Endothelial cell of umbilical vein (primary cell): Measurements from ENCODE around the gene ZBTB21. TPM values are rescaled to one million over a fixed set of nuclear protein-coding genes. Genes with fewer than 3 reads are reported as not detected.

ENCODE experiments used
- BruUV-seq: library from RNA; stranded (reverse); fragments of 400-500 nt; replicated peaks from 2 replicates; lab custom pipeline; 2021; lab: Mats Ljungman, UMichigan
- CTCF ChIA-PET: fragments of 300-600, 350-600 bp; sonication (Branson Sonifier 250); formaldehyde crosslinking; loops from one replicate; lab custom pipeline; 2021; ENCODE audit warnings: antibody characterized with exemption, inconsistent platforms; lab: Charles Lee
- POLR2A ChIA-PET: fragments of 300-600, 350-600 bp; sonication (Branson Sonifier 250); formaldehyde crosslinking; loops from one replicate; lab custom pipeline; 2021; ENCODE audit warnings: antibody characterized with exemption, inconsistent platforms; lab: Charles Lee
- DNase-seq: peaks from one replicate; pipeline ENCODE4 v3.0.0-alpha.2; 2011; ENCODE audit warnings: low read depth, low spot score
- FAIRE-seq: peaks from 2 replicates; lab custom pipeline; 2011; peaks lifted over from hg19 to GRCh38; lab: Jason Lieb, UNC
- H2AFZ ChIP-seq: 2 replicates; pipeline ENCODE4 v1.6.0; 2012; ENCODE audit warnings: low read depth, low read length, control low read depth, inconsistent platforms
- H3K27ac ChIP-seq: 2 replicates; pipeline ENCODE4 v1.5.1; 2011; ENCODE audit warnings: low read depth, mild to moderate bottlenecking, control low read depth, low read length, moderate library complexity; ENCODE audit not compliant: insufficient read depth
- H3K27me3 ChIP-seq, 2 experiments: 2 replicates each; pipeline versions ENCODE4 v1.6.0 to v1.6.1; 2011; ENCODE audit warnings: low read length in 2 of 2, mixed read lengths in 1 of 2; ENCODE audit not compliant: control insufficient read depth in 2 of 2, insufficient read depth in 2 of 2
- H3K36me3 ChIP-seq, 2 experiments: 2 replicates in 1 of 2; 3 replicates in 1 of 2; pipeline ENCODE4 v1.5.1; 2011; ENCODE audit warnings: low read length in 2 of 2, mild to moderate bottlenecking in 1 of 2, moderate library complexity in 1 of 2; ENCODE audit not compliant: control insufficient read depth in 2 of 2, insufficient read depth in 2 of 2; ENCODE audit errors: extremely low read depth in 1 of 2
- H3K4me1 ChIP-seq: 3 replicates; pipeline ENCODE4 v1.5.1; 2011; ENCODE audit warnings: mild to moderate bottlenecking, low read length; ENCODE audit not compliant: control insufficient read depth, insufficient read depth; ENCODE audit errors: extremely low read depth
- H3K4me2 ChIP-seq: 2 replicates; pipeline ENCODE4 v1.6.1; 2011; ENCODE audit warnings: low read length, control low read depth, mixed read lengths; ENCODE audit not compliant: insufficient read depth
- H3K4me3 ChIP-seq, 3 experiments: fragments of 200-600 bp in 1 of 3; sonication (generic), shearing (Covaris generic) in 1 of 3; replicated peaks in 1 of 3; 2 replicates each; pipeline ENCODE4 v1.5.1; 2011 to 2016; ENCODE audit warnings: control low read depth in 3 of 3, low read length in 3 of 3, mild to moderate bottlenecking in 2 of 3, inconsistent platforms in 1 of 3, low read depth in 1 of 3, moderate library complexity in 1 of 3; ENCODE audit not compliant: insufficient read depth in 1 of 3
- H3K79me2 ChIP-seq: 2 replicates; pipeline ENCODE4 v1.6.0; 2012; ENCODE audit warnings: low read length, inconsistent platforms; ENCODE audit not compliant: control insufficient read depth, insufficient read depth
- H3K9ac ChIP-seq: replicated peaks from 2 replicates; pipeline ENCODE3; 2011; ENCODE audit warnings: low read length, control low read depth; ENCODE audit not compliant: insufficient read depth; ENCODE audit errors: extremely low read depth
- H3K9me1 ChIP-seq: replicated peaks from 3 replicates; pipeline ENCODE4 v1.6.0; 2011; ENCODE audit warnings: mild to moderate bottlenecking, low read length; ENCODE audit not compliant: control insufficient read depth, insufficient read depth; ENCODE audit errors: extremely low read depth
- H3K9me3 ChIP-seq: replicated peaks from 2 replicates; pipeline ENCODE4 v1.5.1; 2012; ENCODE audit warnings: low read length, inconsistent platforms; ENCODE audit not compliant: control insufficient read depth, insufficient read depth
- H4K20me1 ChIP-seq: replicated peaks from 2 replicates; pipeline ENCODE3; 2011; ENCODE audit warnings: mild to moderate bottlenecking, low read length; ENCODE audit not compliant: control insufficient read depth, insufficient read depth; ENCODE audit errors: extremely low read depth
- FOS ChIP-seq: IDR thresholded peaks from 2 replicates; pipeline ENCODE4 v1.6.1; 2011; ENCODE audit warnings: mild to moderate bottlenecking, low read length, moderate library complexity, borderline replicate concordance; ENCODE audit not compliant: insufficient read depth
- JUN ChIP-seq: IDR thresholded peaks from 2 replicates; pipeline ENCODE4 v1.6.1; 2011; ENCODE audit warnings: borderline replicate concordance, low read depth; ENCODE audit not compliant: insufficient read length, insufficient read depth
- MAX ChIP-seq: IDR thresholded peaks from 2 replicates; pipeline ENCODE4 v1.6.1; 2011; ENCODE audit not compliant: insufficient read depth, insufficient read length
- POLR2A ChIP-seq: IDR thresholded peaks from 2 replicates; pipeline ENCODE4 v1.6.1; 2012; ENCODE audit warnings: low read depth, mild to moderate bottlenecking, control low read depth, low read length
- POLR2AphosphoS5 ChIP-seq: IDR thresholded peaks from 2 replicates; pipeline ENCODE4 v1.6.1; 2012; ENCODE audit warnings: low read depth, mild to moderate bottlenecking, control low read depth, low read length, moderate library complexity; ENCODE audit not compliant: insufficient read depth
- dilution Hi-C: fragments of 300-500 bp; cut with MboI; formaldehyde crosslinking; loops from one replicate; pipeline ENCODE4 v1.15.0; 2019; ENCODE audit warnings: low sequenced_read_pairs; ENCODE audit not compliant: extremely low pct_ligation_motif_present
- intact Hi-C: fragments of 100-400 bp; cut with micrococcal nuclease; formaldehyde crosslinking; loops from one replicate; pipeline ENCODE4 v1.10.0; 2022
- polyA plus RNA-seq, 4 experiments: library from polyadenylated mRNA; depleted of rRNA in 3 of 4; stranded (reverse) in 3 of 4; unstranded in 1 of 4; fragments of >200 nt; gene quantifications; 2 replicates each; pipeline versions ENCODE4 v1.2.1 to v1.2.3, GENCODE V29; 2011 to 2012; ENCODE audit warnings: missing spikeins in 1 of 4
- total RNA-seq: library from RNA; stranded (reverse); gene quantifications from 2 replicates; pipeline ENCODE4 v1.2.3, GENCODE V29; 2021

ZBTB21 gene
- total and polyA plus RNA-seq, 2 donors (not counting 3 experiments of a cell fraction or from before 2014, with no cell fraction given): 2.8 to 12.4 TPM

- FAIRE-seq (no peak), DNase-seq (no peak)
- Histone ChIP-seq H3K36me3 (no peaks in the 10 kb centered on the region), H2AFZ (no peak overlapping the region), H3K4me2 (no peak overlapping the region), H3K27me3 (peaks cover 0 to 2% of the 10 kb centered on the region in 2 experiments), H3K9me3 (no peaks in the 10 kb centered on the region), H3K79me2 (no peaks in the 10 kb centered on the region), H3K9me1 (no peaks in the 10 kb centered on the region), H3K4me3 (no peak overlapping the region), H3K27ac (no peak overlapping the region), H3K9ac (no peak overlapping the region), H4K20me1 (no peaks in the 10 kb centered on the region), H3K4me1 (peaks cover 5% of the 10 kb centered on the region)
- ChIA-PET CTCF (interaction anchor here (0.8 to 1.7 kb wide), 3 partner anchors 79 to 222 kb away, joined by 3 to 5 read pairs (median 3); no protein-coding TSS in a partner anchor), POLR2A (no interaction called here)
- TF ChIP-seq FOS: no peak
- intact Hi-C loops: no loop called here
- dilution Hi-C loops: no loop called here
- no TSS peak for BruUV-seq
These were observed 28.8 kb upstream of the ZBTB21 start for GRCh38 chr21:42038826-42039425.

GRCh38 chr21:42038393-42038792 lies 28.2 kb upstream of the ZBTB21 start:
- Histone ChIP-seq H3K27ac (no peak overlapping the region), H3K9me3 (no peaks in the 10 kb centered on the region), H3K9ac (no peak overlapping the region), H4K20me1 (no peaks in the 10 kb centered on the region), H3K27me3 (peaks cover 0 to 2% of the 10 kb centered on the region in 2 experiments), H3K9me1 (no peaks in the 10 kb centered on the region), H3K4me1 (peaks cover 5% of the 10 kb centered on the region), H3K79me2 (no peaks in the 10 kb centered on the region), H3K36me3 (no peaks in the 10 kb centered on the region), H3K4me3 (no peak overlapping the region), H3K4me2 (no peak overlapping the region), H2AFZ (no peak overlapping the region)
- TF ChIP-seq FOS: no peak
- no peak for TF ChIP-seq MAX
- TF ChIP-seq POLR2A: no peak
- TF ChIP-seq POLR2AphosphoS5: no peak
- TF ChIP-seq JUN: no peak
- POLR2A ChIA-PET: no interaction called here
- intact Hi-C loops: no loop called here
- CTCF ChIA-PET: interaction anchor here (0.6 to 1.2 kb wide), 4 partner anchors 52 to 495 kb away, joined by 3 to 4 read pairs (median 4); no protein-coding TSS in a partner anchor
- no TSS peak for BruUV-seq
- no peak for FAIRE-seq
- no peak for DNase-seq
- dilution Hi-C loops: no loop called here
